Peyer's patch (tissue), 4 donors: ENCODE data around the gene ARFIP1.

ENCODE experiments used
- POLR2A ChIP-seq, 2 donors: fragments of 450-650 bp; IDR thresholded peaks; one replicate each; pipeline ENCODE4 v1.5.1; 2017; ENCODE audit warnings: antibody characterized with exemption in 2 of 2, mild to moderate bottlenecking in 2 of 2, moderate library complexity in 2 of 2
- TF ChIP-seq, protein P1 (sequence below), 6 experiments: fragments of 450-650 bp in 4 of 6; fragments of 200-600 bp in 2 of 6; sonication (generic) in 1 of 6; IDR thresholded peaks; one replicate each; pipeline ENCODE4 v1.5.1; 2017 to 2019; ENCODE audit warnings: antibody characterized with exemption in 6 of 6, mild to moderate bottlenecking in 3 of 6, moderate library complexity in 1 of 6

DNA sequence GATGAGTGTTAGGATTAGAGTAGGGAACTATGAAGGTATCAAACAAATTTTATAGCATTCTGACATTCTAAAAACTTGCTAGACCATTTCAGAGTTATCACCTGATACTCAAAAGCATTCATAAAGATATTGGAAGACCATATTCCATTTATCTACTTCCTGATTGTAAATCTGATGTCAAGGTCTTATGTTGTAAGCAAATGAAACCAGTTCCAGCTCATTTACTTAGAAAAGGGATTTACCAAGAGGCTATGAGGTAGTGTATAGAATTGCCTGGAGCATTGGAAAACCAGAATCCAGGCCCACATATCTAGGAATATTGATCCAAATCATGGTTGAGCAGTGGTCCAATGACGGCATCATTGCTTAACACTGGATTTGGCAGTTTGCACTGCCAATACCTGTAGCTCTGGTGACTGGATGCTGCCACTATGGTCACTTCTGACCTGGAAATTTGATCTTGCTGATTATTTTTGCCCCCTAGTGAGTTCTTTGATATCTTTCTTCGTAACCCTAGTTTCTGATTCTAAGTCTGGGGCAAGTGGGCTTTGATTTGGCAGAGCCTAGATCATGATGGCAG is 25.4 kb downstream of the ARFIP1 start:
- no peak for TF ChIP-seq POLR2A (IDR thresholded peaks at IDR 0.05)
- TF ChIP-seq, protein P1, sequence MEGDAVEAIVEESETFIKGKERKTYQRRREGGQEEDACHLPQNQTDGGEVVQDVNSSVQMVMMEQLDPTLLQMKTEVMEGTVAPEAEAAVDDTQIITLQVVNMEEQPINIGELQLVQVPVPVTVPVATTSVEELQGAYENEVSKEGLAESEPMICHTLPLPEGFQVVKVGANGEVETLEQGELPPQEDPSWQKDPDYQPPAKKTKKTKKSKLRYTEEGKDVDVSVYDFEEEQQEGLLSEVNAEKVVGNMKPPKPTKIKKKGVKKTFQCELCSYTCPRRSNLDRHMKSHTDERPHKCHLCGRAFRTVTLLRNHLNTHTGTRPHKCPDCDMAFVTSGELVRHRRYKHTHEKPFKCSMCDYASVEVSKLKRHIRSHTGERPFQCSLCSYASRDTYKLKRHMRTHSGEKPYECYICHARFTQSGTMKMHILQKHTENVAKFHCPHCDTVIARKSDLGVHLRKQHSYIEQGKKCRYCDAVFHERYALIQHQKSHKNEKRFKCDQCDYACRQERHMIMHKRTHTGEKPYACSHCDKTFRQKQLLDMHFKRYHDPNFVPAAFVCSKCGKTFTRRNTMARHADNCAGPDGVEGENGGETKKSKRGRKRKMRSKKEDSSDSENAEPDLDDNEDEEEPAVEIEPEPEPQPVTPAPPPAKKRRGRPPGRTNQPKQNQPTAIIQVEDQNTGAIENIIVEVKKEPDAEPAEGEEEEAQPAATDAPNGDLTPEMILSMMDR (IDR thresholded peaks at IDR 0.05) = no peak
